HG03175 (cell line): ENCODE data around the gene RSPH1.
A peak's percentile ranks its signal among the peaks of the same experiment; 100 is the strongest.

Experiments used
- ATAC-seq: cut with Tn5 transposase; IDR thresholded peaks from one replicate; pipeline ENCODE4 v1.9.1; 2021; ENCODE audit warnings: mild to moderate bottlenecking, moderate library complexity; ENCODE audit not compliant: unreplicated experiment

The RSPH1 gene

GRCh38 chr21:42513985-42514882, 18.2 kb upstream of the RSPH1 start:
- ATAC-seq: peak; percentile 47

- ATAC-seq: peak; percentile 47
These were observed 17.3 kb upstream of the RSPH1 start, which contains the start of gene SLC37A1 for GRCh38 chr21:42513151-42513984. Gene SLC37A1, plus strand, starts transcription at chr21:42513852. Its CDS starts 4,603 bp downstream, at chr21:42518455.

- ATAC-seq: no peak
These were observed 16.5 kb upstream of the RSPH1 start for GRCh38 chr21:42512346-42513034.

- ATAC-seq: no peak
These were observed 13.2 kb upstream of the RSPH1 start for GRCh38 chr21:42509244-42509643.

- no peak for ATAC-seq
These were observed 12.3 kb upstream of the RSPH1 start for GRCh38 chr21:42508371-42508770.

- no peak for ATAC-seq
These were observed 11.4 kb upstream of the RSPH1 start for GRCh38 chr21:42507418-42507817.

- peak; percentile 95 for ATAC-seq
These were observed 9.2 kb upstream of the RSPH1 start for GRCh38 chr21:42505090-42505726.

GRCh38 chr21:42503711-42504110, 7.7 kb upstream of the RSPH1 start:
- no peak for ATAC-seq

GRCh38 chr21:42500736-42501135, 4.7 kb upstream of the RSPH1 start:
- ATAC-seq: no peak

GRCh38 chr21:42500225-42500624, 4.2 kb upstream of the RSPH1 start:
- no peak for ATAC-seq

- ATAC-seq: no peak
These were observed 3.6 kb upstream of the RSPH1 start for GRCh38 chr21:42499444-42500112.

GRCh38 chr21:42498012-42498411, 2.0 kb upstream of the RSPH1 start:
- no peak for ATAC-seq

GRCh38 chr21:42496839-42497202, 797 bp upstream of the RSPH1 start:
- no peak for ATAC-seq

- no peak for ATAC-seq
These were observed 282 bp downstream of the RSPH1 start for GRCh38 chr21:42495765-42496119.

GRCh38 chr21:42495027-42495426, 997 bp downstream of the RSPH1 start:
- no peak for ATAC-seq

GRCh38 chr21:42493109-42494060, 2.6 kb downstream of the RSPH1 start:
- no peak for ATAC-seq

- no peak for ATAC-seq
These were observed 3.8 kb downstream of the RSPH1 start for GRCh38 chr21:42492201-42492600.

- ATAC-seq: no peak
These were observed 4.7 kb downstream of the RSPH1 start for GRCh38 chr21:42491328-42491727.

- no peak for ATAC-seq
These were observed 5.3 kb downstream of the RSPH1 start for GRCh38 chr21:42490720-42491119.
